Liver (tissue), 9 donors: Measurements from ENCODE around the gene LAMA5. TPM values are rescaled to one million over a fixed set of nuclear protein-coding genes. Genes with fewer than 3 reads are reported as not detected.

ENCODE experiments used
- DNase-seq: peaks from one replicate; pipeline ENCODE4 v3.0.0-alpha.2; 2017; ENCODE audit warnings: low spot score
- H3K27ac ChIP-seq, 2 donors: one replicate each; pipeline ENCODE4 v1.7.0; 2013; ENCODE audit warnings: inconsistent platforms in 2 of 2, low read length in 2 of 2, control low read depth in 1 of 2, low read depth in 1 of 2, mild to moderate bottlenecking in 1 of 2
- H3K27me3 ChIP-seq, 4 donors: one replicate each; pipeline versions ENCODE4 v1.6.1 to v1.7.0; 2013; ENCODE audit warnings: low read length in 3 of 4, inconsistent platforms in 1 of 4, mild to moderate bottlenecking in 1 of 4, moderate library complexity in 1 of 4; ENCODE audit not compliant: control insufficient read depth in 4 of 4, insufficient read depth in 4 of 4
- H3K36me3 ChIP-seq, 4 donors: one replicate each; pipeline versions ENCODE4 v1.6.1 to v1.7.0; 2013; ENCODE audit warnings: low read length in 3 of 4, mild to moderate bottlenecking in 3 of 4, low read depth in 1 of 4, moderate library complexity in 1 of 4; ENCODE audit not compliant: control insufficient read depth in 4 of 4, insufficient read depth in 3 of 4
- H3K4me1 ChIP-seq, 4 donors: one replicate each; pipeline versions ENCODE4 v1.6.1 to v1.7.0; 2013; ENCODE audit warnings: low read length in 3 of 4, mild to moderate bottlenecking in 3 of 4, moderate library complexity in 1 of 4; ENCODE audit not compliant: control insufficient read depth in 4 of 4, insufficient read depth in 4 of 4
- H3K4me3 ChIP-seq, 3 donors: one replicate each; pipeline versions ENCODE4 v1.6.1 to v1.7.0; 2013; ENCODE audit warnings: low read length in 3 of 3, control low read depth in 1 of 3, low read depth in 1 of 3, mild to moderate bottlenecking in 1 of 3
- H3K9ac ChIP-seq, 2 donors: one replicate each; pipeline ENCODE4 v1.7.0; 2013; ENCODE audit warnings: low read length in 2 of 2, mild to moderate bottlenecking in 2 of 2, moderate library complexity in 2 of 2, control low read depth in 1 of 2, low read depth in 1 of 2
- H3K9me3 ChIP-seq, 4 donors: one replicate each; pipeline versions ENCODE4 v1.6.1 to v1.7.0; 2013; ENCODE audit warnings: low read length in 3 of 4; ENCODE audit not compliant: control insufficient read depth in 4 of 4
- ATF3 ChIP-seq: IDR thresholded peaks from 2 replicates; pipeline ENCODE4 v1.6.1; 2016; ENCODE audit warnings: antibody characterized with exemption
- CTCF ChIP-seq: fragments of 150-350 bp; IDR thresholded peaks from 2 replicates; pipeline ENCODE4 v1.5.1; 2017; ENCODE audit warnings: improper control_type of control experiment, low read depth, low read length; ENCODE audit not compliant: missing input control
- EGR1 ChIP-seq, 2 donors: IDR thresholded peaks; 2 replicates each; pipeline ENCODE4 v1.6.1; 2016 to 2018; ENCODE audit warnings: antibody characterized with exemption in 2 of 2, low read depth in 2 of 2
- FOXA1 ChIP-seq: IDR thresholded peaks from 2 replicates; pipeline ENCODE4 v1.6.1; 2016; ENCODE audit warnings: antibody characterized with exemption
- FOXA2 ChIP-seq: IDR thresholded peaks from 2 replicates; pipeline ENCODE4 v1.6.1; 2016; ENCODE audit warnings: antibody characterized with exemption
- GABPA ChIP-seq, 2 donors: IDR thresholded peaks in 1 of 2; conservative IDR thresholded peaks in 1 of 2; 2 replicates each; pipeline ENCODE4 v1.6.1; 2016; ENCODE audit warnings: antibody characterized with exemption in 2 of 2, mild to moderate bottlenecking in 1 of 2, moderate library complexity in 1 of 2
- HNF4A ChIP-seq, 2 donors: conservative IDR thresholded peaks; 2 replicates each; pipeline ENCODE4 v1.6.1; 2016; ENCODE audit warnings: antibody characterized with exemption in 2 of 2, mild to moderate bottlenecking in 2 of 2
- HNF4G ChIP-seq: IDR thresholded peaks from 2 replicates; pipeline ENCODE4 v1.6.1; 2016; ENCODE audit warnings: antibody characterized with exemption
- JUND ChIP-seq, 2 donors: IDR thresholded peaks; 2 replicates each; pipeline ENCODE4 v1.6.1; 2016; ENCODE audit warnings: antibody characterized with exemption in 2 of 2
- MAX ChIP-seq: IDR thresholded peaks from 2 replicates; pipeline ENCODE4 v1.6.1; 2016; ENCODE audit warnings: antibody characterized with exemption
- NR2F2 ChIP-seq: IDR thresholded peaks from 2 replicates; pipeline ENCODE4 v1.6.1; 2016; ENCODE audit warnings: antibody characterized with exemption
- RAD21 ChIP-seq, 2 donors: IDR thresholded peaks; 2 replicates each; pipeline ENCODE4 v1.6.1; 2016; ENCODE audit warnings: antibody characterized with exemption in 2 of 2, mild to moderate bottlenecking in 2 of 2
- REST ChIP-seq: IDR thresholded peaks from 2 replicates; pipeline ENCODE4 v1.6.1; 2016; ENCODE audit warnings: antibody characterized with exemption, mild to moderate bottlenecking
- RXRA ChIP-seq, 2 donors: IDR thresholded peaks; 2 replicates each; pipeline ENCODE4 v1.6.1; 2017 to 2018; ENCODE audit warnings: antibody characterized with exemption in 2 of 2, mild to moderate bottlenecking in 1 of 2
- SP1 ChIP-seq: IDR thresholded peaks from 2 replicates; pipeline ENCODE4 v1.6.1; 2018; ENCODE audit warnings: antibody characterized with exemption, mild to moderate bottlenecking
- TAF1 ChIP-seq: conservative IDR thresholded peaks from 2 replicates; pipeline ENCODE4 v1.6.1; 2016; ENCODE audit warnings: antibody characterized with exemption, mild to moderate bottlenecking
- YY1 ChIP-seq: IDR thresholded peaks from 2 replicates; pipeline ENCODE4 v1.6.1; 2016; ENCODE audit warnings: antibody characterized with exemption, mild to moderate bottlenecking
- ZBTB33 ChIP-seq: IDR thresholded peaks from 2 replicates; pipeline ENCODE4 v1.6.1; 2016; ENCODE audit warnings: antibody characterized with exemption
- WGBS: extraction: QIAGEN DNeasy Blood & Tissue Kit; methylation state at CpG from one replicate; pipeline ENCODE4 v1.1.7; 2013; 5-methylcytosine and 5-hydroxymethylcytosine counted together
- polyA plus RNA-seq, 2 donors: library from polyadenylated mRNA; stranded (reverse) in 1 of 2; unstranded in 1 of 2; fragments of 200-250 nt in 1 of 2; fragments of >200 nt in 1 of 2; fragmentation: Nextera tagmentation in 1 of 2; extraction: Ambion mirVana in 1 of 2; gene quantifications; one replicate each; pipeline versions ENCODE4 v1.2.1 to v1.2.3, GENCODE V29; 2013 to 2015
- total RNA-seq, 2 donors: library from RNA; depleted of rRNA; stranded (reverse); fragments of >200 nt; gene quantifications; one replicate each; pipeline ENCODE4 v1.2.3, GENCODE V29; 2014
- donor health status: healthy.
- donor health status: healthy.
- donor health status: healthy.
- donor health status: healthy.
- donor health status: healthy.

The LAMA5 gene
- total and polyA plus RNA-seq, 4 donors = 3.6 to 40.2 (median 13.7) TPM

- H3K4me3 ChIP-seq = no peak overlapping the region
- no peak overlapping the region for H3K9ac ChIP-seq
- no peaks in the 10 kb centered on the region for H3K27me3 ChIP-seq
- no peaks in the 10 kb centered on the region for H3K9me3 ChIP-seq
- no peak overlapping the region for H3K27ac ChIP-seq
- no peaks in the 10 kb centered on the region for H3K36me3 ChIP-seq
- DNase-seq = no peak
- TF ChIP-seq RXRA (IDR thresholded peaks at IDR 0.05) (no peak), YY1 (no peak), FOXA2 (no peak), CTCF (no peak), REST (no peak), TAF1 (no peak), EGR1 (IDR thresholded peaks at IDR 0.05; ENCODE audit: low read depth in 2 of 2) (no peak), SP1 (no peak), NR2F2 (no peak), ZBTB33 (no peak), FOXA1 (no peak), HNF4G (no peak), JUND (IDR thresholded peaks at IDR 0.05) (no peak), ATF3 (no peak), RAD21 (IDR thresholded peaks at IDR 0.05) (no peak), HNF4A (conservative IDR thresholded peaks at IDR 0.05) (no peak), GABPA (IDR thresholded peaks at IDR 0.05 in 1 of 2, conservative IDR thresholded peaks at IDR 0.05 in 1 of 2) (no peak), MAX (no peak)
- H3K4me1 ChIP-seq = peaks cover 0 to 13% (median 2%) of the 10 kb centered on the region in 4 donors
- WGBS = 80% methylated on average over 11 of the region's 11 CpGs
These were observed 46.0 kb upstream of the LAMA5 start for GRCh38 chr20:62413025-62413570.
